H1 (cell line): Measurements from ENCODE around the gene GRHL3. TPM values are rescaled to one million over a fixed set of nuclear protein-coding genes. Genes with fewer than 3 reads are reported as not detected.

Experiments used
- CTCF ChIA-PET: fragments of 300-600 bp; sonication (Branson Sonifier 250); formaldehyde crosslinking; loops from one replicate; lab custom pipeline; 2021; ENCODE audit not compliant: partially characterized antibody; lab: Charles Lee
- POLR2A ChIA-PET: fragments of 300-600 bp; sonication (Branson Sonifier 250); formaldehyde crosslinking; loops from one replicate; lab custom pipeline; 2021; ENCODE audit warnings: inconsistent platforms; ENCODE audit not compliant: partially characterized antibody; lab: Charles Lee
- DNase-seq, 2 experiments: peaks; one replicate each; pipeline versions ENCODE4 v3.0.0 to v3.0.0-alpha.2; 2010 to 2022; ENCODE audit warnings: low spot score in 2 of 2, low read depth in 1 of 2, mixed read lengths in 1 of 2
- FAIRE-seq: peaks from 2 replicates; lab custom pipeline; 2011; peaks lifted over from hg19 to GRCh38; lab: Jason Lieb, UNC
- H2AFZ ChIP-seq: 2 replicates; pipeline ENCODE4 v1.8.1; 2012; ENCODE audit warnings: low read length, inconsistent platforms
- H2AK5ac ChIP-seq: 2 replicates; pipeline ENCODE4 v1.6.1; 2013; ENCODE audit warnings: low read depth, low read length
- H2BK120ac ChIP-seq: replicated peaks from 2 replicates; pipeline ENCODE3; 2013; ENCODE audit warnings: low read depth, low read length, inconsistent platforms
- H2BK12ac ChIP-seq: 2 replicates; pipeline ENCODE4 v1.6.1; 2013; ENCODE audit warnings: low read depth, low read length
- H2BK15ac ChIP-seq: 2 replicates; pipeline ENCODE4 v1.6.1; 2013; ENCODE audit warnings: low read length
- H2BK20ac ChIP-seq: 2 replicates; pipeline ENCODE4 v1.6.1; 2013; ENCODE audit warnings: low read length
- H2BK5ac ChIP-seq: 2 replicates; pipeline ENCODE4 v1.6.1; 2013; ENCODE audit warnings: low read depth, low read length
- H3K14ac ChIP-seq: 2 replicates; pipeline ENCODE4 v1.6.1; 2013; ENCODE audit warnings: inconsistent platforms; ENCODE audit not compliant: insufficient read length
- H3K18ac ChIP-seq: 2 replicates; pipeline ENCODE4 v1.6.1; 2013; ENCODE audit warnings: low read length; ENCODE audit errors: extremely low read depth
- H3K23ac ChIP-seq: 2 replicates; pipeline ENCODE4 v1.6.1; 2013; ENCODE audit warnings: inconsistent platforms; ENCODE audit not compliant: insufficient read length
- H3K23me2 ChIP-seq: 2 replicates; pipeline ENCODE4 v1.6.1; 2013; ENCODE audit warnings: low read depth, low read length
- H3K27ac ChIP-seq: 2 replicates; pipeline ENCODE4 v1.6.1; 2011; ENCODE audit warnings: low read depth, low read length, inconsistent platforms
- H3K27me3 ChIP-seq, 4 experiments: replicated peaks in 1 of 4; 1 replicate in 1 of 4; 2 replicates in 3 of 4; pipeline versions ENCODE4 v1.6.1 to v1.8.1; 2011 to 2013; ENCODE audit warnings: low read length in 3 of 4, mild to moderate bottlenecking in 3 of 4, inconsistent platforms in 2 of 4, mixed read lengths in 2 of 4, moderate library complexity in 1 of 4; ENCODE audit not compliant: control insufficient read depth in 3 of 4, insufficient read depth in 3 of 4; ENCODE audit errors: extremely low read depth in 1 of 4
- H3K36me3 ChIP-seq, 4 experiments: 2 replicates each; pipeline versions ENCODE4 v1.6.1 to v1.8.1; 2011 to 2013; ENCODE audit warnings: mild to moderate bottlenecking in 4 of 4, low read length in 3 of 4, moderate library complexity in 2 of 4, control low read depth in 1 of 4, inconsistent platforms in 1 of 4; ENCODE audit not compliant: insufficient read depth in 4 of 4, control insufficient read depth in 2 of 4
- H3K4ac ChIP-seq: replicated peaks from 2 replicates; pipeline ENCODE3; 2013; ENCODE audit warnings: low read length, low read depth, mixed read lengths, inconsistent platforms; ENCODE audit not compliant: insufficient read length
- H3K4me1 ChIP-seq, 4 experiments: replicated peaks in 1 of 4; 1 replicate in 1 of 4; 2 replicates in 3 of 4; pipeline versions ENCODE4 v1.6.1 to v1.8.1; 2011 to 2013; ENCODE audit warnings: low read length in 3 of 4, inconsistent platforms in 2 of 4, mixed read lengths in 1 of 4; ENCODE audit not compliant: insufficient read depth in 4 of 4, control insufficient read depth in 3 of 4
- H3K4me2 ChIP-seq, 2 experiments: 2 replicates each; pipeline versions ENCODE4 v1.6.1 to v1.8.1; 2011 to 2013; ENCODE audit warnings: low read depth in 2 of 2, low read length in 2 of 2, control low read depth in 1 of 2, inconsistent platforms in 1 of 2, mild to moderate bottlenecking in 1 of 2; ENCODE audit not compliant: insufficient read depth in 1 of 2
- H3K4me3 ChIP-seq, 4 experiments: fragments of 200-600, 300-600 bp in 1 of 4; sonication (generic), shearing (Covaris generic), sonication (Bioruptor Twin) in 1 of 4; 2 replicates each; pipeline versions ENCODE4 v1.5.1 to v1.8.1; 2011 to 2016; ENCODE audit warnings: low read length in 4 of 4, low read depth in 3 of 4, control low read depth in 2 of 4, inconsistent platforms in 2 of 4, mild to moderate bottlenecking in 2 of 4, mixed read lengths in 1 of 4, moderate library complexity in 1 of 4; ENCODE audit not compliant: insufficient read depth in 2 of 4; ENCODE audit errors: extremely low read depth in 1 of 4
- H3K56ac ChIP-seq: replicated peaks from 2 replicates; pipeline ENCODE3; 2013; ENCODE audit warnings: low read depth, mild to moderate bottlenecking, mixed read lengths, low read length, inconsistent platforms; ENCODE audit not compliant: insufficient read length
- H3K79me1 ChIP-seq: 2 replicates; pipeline ENCODE4 v1.6.1; 2013; ENCODE audit warnings: low read depth, low read length, control low read depth
- H3K79me2 ChIP-seq, 2 experiments: 2 replicates each; pipeline versions ENCODE4 v1.6.1 to v1.8.1; 2012 to 2013; ENCODE audit warnings: low read length in 2 of 2, mild to moderate bottlenecking in 2 of 2, inconsistent platforms in 1 of 2; ENCODE audit not compliant: insufficient read depth in 2 of 2, control insufficient read depth in 1 of 2
- H3K9ac ChIP-seq, 4 experiments: replicated peaks in 1 of 4; 1 replicate in 1 of 4; 2 replicates in 3 of 4; pipeline versions ENCODE4 v1.6.1 to v1.8.1; 2011 to 2013; ENCODE audit warnings: low read depth in 3 of 4, low read length in 3 of 4, control low read depth in 2 of 4, mild to moderate bottlenecking in 2 of 4, moderate library complexity in 2 of 4, inconsistent platforms in 1 of 4; ENCODE audit errors: extremely low read depth in 1 of 4
- H3K9me3 ChIP-seq, 2 experiments: 2 replicates each; pipeline versions ENCODE4 v1.6.1 to v1.8.1; 2012 to 2013; ENCODE audit warnings: mild to moderate bottlenecking in 2 of 2, moderate library complexity in 2 of 2, control low read depth in 1 of 2, inconsistent platforms in 1 of 2, low read depth in 1 of 2, low read length in 1 of 2, mixed read lengths in 1 of 2; ENCODE audit not compliant: insufficient read depth in 2 of 2
- H4K20me1 ChIP-seq, 2 experiments: replicated peaks in 1 of 2; 2 replicates each; pipeline versions ENCODE3 to v1.8.1; 2011 to 2013; ENCODE audit warnings: inconsistent platforms in 2 of 2, low read length in 2 of 2, mild to moderate bottlenecking in 1 of 2; ENCODE audit not compliant: insufficient read depth in 2 of 2, control insufficient read depth in 1 of 2
- H4K5ac ChIP-seq: 2 replicates; pipeline ENCODE4 v1.6.1; 2013; ENCODE audit warnings: low read length, low read depth, mixed read lengths, inconsistent platforms; ENCODE audit not compliant: insufficient read length
- H4K8ac ChIP-seq: 2 replicates; pipeline ENCODE4 v1.8.0; 2013; ENCODE audit warnings: mild to moderate bottlenecking, moderate library complexity, low read length, inconsistent platforms; ENCODE audit not compliant: insufficient read depth; ENCODE audit errors: extremely low read depth
- H4K91ac ChIP-seq: replicated peaks from 2 replicates; pipeline ENCODE3; 2013; ENCODE audit warnings: low read length, mixed read lengths, inconsistent platforms; ENCODE audit not compliant: insufficient read length
- BACH1 ChIP-seq: IDR thresholded peaks from 2 replicates; pipeline ENCODE4 v1.6.1; 2012; ENCODE audit warnings: low read length, improper control_type of control experiment
- EZH2 ChIP-seq: fragments of 200-600 bp; sonication (generic); IDR thresholded peaks from 2 replicates; pipeline ENCODE4 v1.7.1; 2012; ENCODE audit warnings: low read depth, mild to moderate bottlenecking, moderate library complexity, low read length, inconsistent platforms; ENCODE audit not compliant: severe bottlenecking
- HDAC6 ChIP-seq: IDR thresholded peaks from one replicate; pipeline ENCODE4 v1.7.1; 2012; ENCODE audit warnings: low read depth, mild to moderate bottlenecking, inconsistent platforms, low read length, moderate library complexity
- JUN ChIP-seq: IDR thresholded peaks from 2 replicates; pipeline ENCODE4 v1.6.1; 2011; ENCODE audit warnings: low read depth, mild to moderate bottlenecking, improper control_type of control experiment, low read length
- RAD21 ChIP-seq, 2 experiments: IDR thresholded peaks in 1 of 2; conservative IDR thresholded peaks in 1 of 2; 2 replicates each; pipeline ENCODE4 v1.6.1; 2011; ENCODE audit warnings: low read depth in 2 of 2, low read length in 2 of 2, improper control_type of control experiment in 1 of 2, inconsistent platforms in 1 of 2, mild to moderate bottlenecking in 1 of 2, moderate library complexity in 1 of 2
- RBBP5 ChIP-seq: IDR thresholded peaks from 2 replicates; pipeline ENCODE4 v1.7.1; 2012; ENCODE audit warnings: low read depth, mild to moderate bottlenecking, inconsistent platforms, low read length, moderate library complexity, borderline replicate concordance
- SAP30 ChIP-seq: fragments of 300-600 bp; sonication (generic); IDR thresholded peaks from 2 replicates; pipeline ENCODE4 v1.7.1; 2012; ENCODE audit warnings: low read length, moderate library complexity, mild to moderate bottlenecking, inconsistent platforms; ENCODE audit not compliant: insufficient read depth, insufficient replicate concordance
- SIN3A ChIP-seq, 2 experiments: IDR thresholded peaks in 1 of 2; conservative IDR thresholded peaks in 1 of 2; 2 replicates each; pipeline ENCODE4 v1.6.1; 2011 to 2012; ENCODE audit warnings: low read length in 2 of 2, improper control_type of control experiment in 1 of 2, low read depth in 1 of 2, mild to moderate bottlenecking in 1 of 2
- WGBS, 2 experiments: shearing (Covaris generic) in 1 of 2; methylation state at CpG; one replicate each; pipeline versions ENCODE4 v1.1.6 to v1.1.7; 2013 to 2015; ENCODE audit warnings: low lambda C conversion rate in 2 of 2, mixed read lengths in 2 of 2, inconsistent platforms in 1 of 2, low coverage in 1 of 2, missing lambda C conversion rate in 1 of 2; ENCODE audit not compliant: insufficient replicate concordance in 2 of 2, insufficient coverage in 1 of 2, insufficient read length in 1 of 2; ENCODE audit errors: extremely low coverage in 1 of 2, missing lambda C conversion rate in 1 of 2; 5-methylcytosine and 5-hydroxymethylcytosine counted together
- polyA plus RNA-seq, 7 experiments: library from polyadenylated mRNA; depleted of rRNA in 3 of 7; stranded (reverse) in 5 of 7; unstranded in 2 of 7; fragments of >200 nt in 5 of 7; fragments of 200-250 nt in 2 of 7; gene quantifications; 1 replicate in 5 of 7; 2 replicates in 1 of 7; 4 replicates in 1 of 7; pipeline versions ENCODE4 v1.2.1 to v1.2.3, GENCODE V29; 2011 to 2013; ENCODE audit warnings: missing spikeins in 2 of 7, mixed read lengths in 2 of 7
- total RNA-seq: library from RNA; stranded (reverse); fragmentation: NEBNext Ultra II Directional; extraction: Animal tissue kit (Norgen Biotek cat#: 25700); gene quantifications from 2 replicates; pipeline ENCODE4 v1.2.1, GENCODE V29; 2021
- TF ChIP-seq, protein P1 (sequence below): IDR thresholded peaks from 2 replicates; pipeline ENCODE4 v1.6.1; 2011; ENCODE audit warnings: low read length, improper control_type of control experiment
- TF ChIP-seq, protein P2 (sequence below): IDR thresholded peaks from 2 replicates; pipeline ENCODE4 v1.6.1; 2012; ENCODE audit warnings: low read length, inconsistent platforms

Gene GRHL3
- total and polyA plus RNA-seq, 2 of the 8 experiments (the other 6 are each of a cell fraction or from before 2014, with no cell fraction given): 0.80 to 1.8 TPM

DNA sequence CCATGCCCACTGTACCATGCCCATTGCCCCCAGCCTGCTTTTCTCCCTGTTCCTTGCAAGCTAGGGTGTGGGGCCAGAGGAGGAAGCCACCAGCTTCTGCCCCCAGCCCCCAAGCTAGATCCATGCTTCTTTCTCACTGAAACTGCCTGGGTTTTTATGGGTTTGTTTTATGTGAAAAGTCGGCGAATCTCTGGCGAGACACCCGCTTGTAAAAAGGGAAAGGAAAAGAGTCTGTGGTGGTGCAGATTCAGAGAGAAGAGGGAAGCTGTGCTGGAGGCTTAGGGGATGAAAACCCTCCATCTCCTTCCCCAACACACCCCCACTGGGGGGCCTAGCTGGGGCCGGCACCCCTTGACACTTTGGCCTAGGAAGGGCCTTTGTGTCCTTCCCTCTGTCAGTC lies 26.2 kb downstream of the GRHL3 start:
- no peaks in the 10 kb centered on the region for H3K79me1 ChIP-seq
- peaks cover 0 to 24% (median 16%) of the 10 kb centered on the region in 4 experiments; a peak in 6 of 7 replicates for H3K4me1 ChIP-seq
- H3K4ac ChIP-seq: no peak overlapping the region
- ChIA-PET CTCF (interaction anchor here (1.0 to 4.0 kb wide), 2 partner anchors 123 to 145 kb away, joined by 4 to 27 read pairs; no protein-coding TSS in a partner anchor), POLR2A (no interaction called here)
- no peaks in the 10 kb centered on the region for H3K23me2 ChIP-seq
- no peak overlapping the region for H2BK12ac ChIP-seq
- H2AFZ ChIP-seq: no peak overlapping the region
- no peak overlapping the region for H4K5ac ChIP-seq
- no peak overlapping the region for H4K91ac ChIP-seq
- 83% methylated on average over 5 of the region's 5 CpGs; no CpG with 5 or more reads in 1 of the 2 experiments for WGBS, 2 experiments
- no peak overlapping the region for H3K18ac ChIP-seq
- no peak overlapping the region for H2BK120ac ChIP-seq
- H3K27ac ChIP-seq: no peak overlapping the region
- no peaks in the 10 kb centered on the region; a peak in 1 of 8 replicates for H3K36me3 ChIP-seq
- H3K9me3 ChIP-seq: no peaks in the 10 kb centered on the region
- no peak overlapping the region for H4K8ac ChIP-seq
- H3K9ac ChIP-seq: no peak overlapping the region
- no peak for DNase-seq
- no peaks in the 10 kb centered on the region for H3K79me2 ChIP-seq
- H3K14ac ChIP-seq: no peak overlapping the region
- FAIRE-seq: no peak
- H3K4me2 ChIP-seq: no peak overlapping the region
- no peaks in the 10 kb centered on the region for H4K20me1 ChIP-seq
- H3K4me3 ChIP-seq: no peak overlapping the region
- no peak overlapping the region for H2BK20ac ChIP-seq
- no peak overlapping the region for H3K56ac ChIP-seq
- H2AK5ac ChIP-seq: no peak overlapping the region
- no peak overlapping the region for H3K23ac ChIP-seq
- no peak overlapping the region for H2BK15ac ChIP-seq
- 0 out of 7 replicates have a peak, but pooled peaks cover 0 to 2% (median 0%) of the 10 kb centered on the region in 4 experiments for H3K27me3 ChIP-seq
- H2BK5ac ChIP-seq: no peak overlapping the region
- TF ChIP-seq SAP30: no peak
- TF ChIP-seq RAD21 (IDR thresholded peaks at IDR 0.05 in 1 of 2, conservative IDR thresholded peaks at IDR 0.05 in 1 of 2; ENCODE audit: low read depth in 2 of 2, low read length in 2 of 2): no peak
- no peak for TF ChIP-seq BACH1
- TF ChIP-seq, protein P1, sequence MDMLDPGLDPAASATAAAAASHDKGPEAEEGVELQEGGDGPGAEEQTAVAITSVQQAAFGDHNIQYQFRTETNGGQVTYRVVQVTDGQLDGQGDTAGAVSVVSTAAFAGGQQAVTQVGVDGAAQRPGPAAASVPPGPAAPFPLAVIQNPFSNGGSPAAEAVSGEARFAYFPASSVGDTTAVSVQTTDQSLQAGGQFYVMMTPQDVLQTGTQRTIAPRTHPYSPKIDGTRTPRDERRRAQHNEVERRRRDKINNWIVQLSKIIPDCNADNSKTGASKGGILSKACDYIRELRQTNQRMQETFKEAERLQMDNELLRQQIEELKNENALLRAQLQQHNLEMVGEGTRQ: no peak
- no peak for TF ChIP-seq RBBP5
- TF ChIP-seq, protein P2, sequence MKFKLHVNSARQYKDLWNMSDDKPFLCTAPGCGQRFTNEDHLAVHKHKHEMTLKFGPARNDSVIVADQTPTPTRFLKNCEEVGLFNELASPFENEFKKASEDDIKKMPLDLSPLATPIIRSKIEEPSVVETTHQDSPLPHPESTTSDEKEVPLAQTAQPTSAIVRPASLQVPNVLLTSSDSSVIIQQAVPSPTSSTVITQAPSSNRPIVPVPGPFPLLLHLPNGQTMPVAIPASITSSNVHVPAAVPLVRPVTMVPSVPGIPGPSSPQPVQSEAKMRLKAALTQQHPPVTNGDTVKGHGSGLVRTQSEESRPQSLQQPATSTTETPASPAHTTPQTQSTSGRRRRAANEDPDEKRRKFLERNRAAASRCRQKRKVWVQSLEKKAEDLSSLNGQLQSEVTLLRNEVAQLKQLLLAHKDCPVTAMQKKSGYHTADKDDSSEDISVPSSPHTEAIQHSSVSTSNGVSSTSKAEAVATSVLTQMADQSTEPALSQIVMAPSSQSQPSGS: no peak
- no peak for TF ChIP-seq EZH2
- no peak for TF ChIP-seq JUN
- TF ChIP-seq HDAC6: no peak
- no peak for TF ChIP-seq SIN3A (conservative IDR thresholded peaks at IDR 0.05 in 1 of 2, IDR thresholded peaks at IDR 0.05 in 1 of 2; ENCODE audit: low read depth in 1 of 2, low read length in 2 of 2)
